Cardiac muscle cell (in vitro differentiated cells and primary cell): ENCODE results near the gene EIF2B1. TPM values are rescaled to one million over a fixed set of nuclear protein-coding genes. Genes with fewer than 3 reads are reported as not detected.

Experiments used
- DNase-seq, 2 donors: peaks; one replicate each; pipeline versions ENCODE4 v3.0.0 to v3.0.0-alpha.2; 2010 to 2017; ENCODE audit warnings: low read depth in 1 of 2, low spot score in 1 of 2
- H3K27ac ChIP-seq: fragments of 200-600 bp; sonication (generic); 2 replicates; pipeline ENCODE4 v1.5.1; 2016
- H3K27me3 ChIP-seq: fragments of 200-600 bp; sonication (generic); 2 replicates; pipeline ENCODE4 v1.6.0; 2016; ENCODE audit warnings: control low read depth
- H3K36me3 ChIP-seq: fragments of 200-600 bp; sonication (generic); 2 replicates; pipeline ENCODE4 v1.5.1; 2016; ENCODE audit warnings: control low read depth
- H3K4me1 ChIP-seq: fragments of 200-600 bp; sonication (generic); 2 replicates; pipeline ENCODE4 v1.8.1; 2017; ENCODE audit warnings: low read depth, mild to moderate bottlenecking, mixed run types
- H3K4me3 ChIP-seq: fragments of 200-600 bp; sonication (generic); 2 replicates; pipeline ENCODE4 v1.5.1; 2016; ENCODE audit warnings: mild to moderate bottlenecking
- H3K9me3 ChIP-seq: fragments of 200-600 bp; sonication (generic); 2 replicates; pipeline ENCODE4 v1.5.1; 2017; ENCODE audit warnings: low read depth, mild to moderate bottlenecking, control low read depth
- CTCF ChIP-seq: IDR thresholded peaks from 2 replicates; pipeline ENCODE4 v1.5.1; 2012; ENCODE audit warnings: low read depth, mild to moderate bottlenecking, low read length
- polyA plus RNA-seq: library from polyadenylated mRNA; unstranded; fragments of >200 nt; fragmentation: Nextera tagmentation; extraction: Ambion mirVana; gene quantifications from 2 replicates; pipeline ENCODE4 v1.2.1, GENCODE V29; 2016
- total RNA-seq: library from RNA; depleted of rRNA; stranded (reverse); fragments of >200 nt; gene quantifications from 2 replicates; pipeline ENCODE4 v1.2.3, GENCODE V29; 2016

EIF2B1 gene
- total and polyA plus RNA-seq, 2 experiments from 2014 or later = 48.5 to 129 TPM

- no peaks in the 10 kb centered on the region for H3K4me1 ChIP-seq
- no peak overlapping the region for H3K4me3 ChIP-seq
- H3K27me3 ChIP-seq = no peaks in the 10 kb centered on the region
- peaks cover 14% of the 10 kb centered on the region for H3K36me3 ChIP-seq
- H3K27ac ChIP-seq = no peak overlapping the region
- H3K9me3 ChIP-seq = no peaks in the 10 kb centered on the region
- DNase-seq = no peak
- no peak for TF ChIP-seq CTCF
Observed at GRCh38 chr12:123643911-123644310, 10.4 kb upstream of the EIF2B1 start.

- H3K4me3 ChIP-seq = peak overlapping the region; percentile 79
- peaks cover 5% of the 10 kb centered on the region for H3K4me1 ChIP-seq
- no peak for TF ChIP-seq CTCF
- no peaks in the 10 kb centered on the region for H3K27me3 ChIP-seq
- peaks cover 19% of the 10 kb centered on the region for H3K36me3 ChIP-seq
- DNase-seq = no peak
- H3K27ac ChIP-seq = peak overlapping the region; percentile 88
- H3K9me3 ChIP-seq = no peaks in the 10 kb centered on the region
Observed at GRCh38 chr12:123634142-123634561, 666 bp upstream of the EIF2B1 start.

GRCh38 chr12:123621619-123622530 lies 11.6 kb downstream of the EIF2B1 start:
- peaks cover 65% of the 10 kb centered on the region for H3K36me3 ChIP-seq

GRCh38 chr12:123621101-123621500 lies 12.4 kb downstream of the EIF2B1 start:
- H3K36me3 ChIP-seq = peaks cover 64% of the 10 kb centered on the region
- no peak for DNase-seq
- no peak overlapping the region for H3K4me3 ChIP-seq
- no peaks in the 10 kb centered on the region for H3K27me3 ChIP-seq
- no peaks in the 10 kb centered on the region for H3K4me1 ChIP-seq
- H3K27ac ChIP-seq = no peak overlapping the region
- no peaks in the 10 kb centered on the region for H3K9me3 ChIP-seq
- TF ChIP-seq CTCF = no peak

More at GRCh38 chr12:123621619-123622530, 11.6 kb downstream of the EIF2B1 start:
- H3K9me3 ChIP-seq = no peaks in the 10 kb centered on the region
- no peaks in the 10 kb centered on the region for H3K4me1 ChIP-seq
- H3K27me3 ChIP-seq = no peaks in the 10 kb centered on the region
- no peak overlapping the region for H3K27ac ChIP-seq
- DNase-seq = no peak
- no peak for TF ChIP-seq CTCF
- no peak overlapping the region for H3K4me3 ChIP-seq

- H3K27me3 ChIP-seq = no peaks in the 10 kb centered on the region
- H3K4me3 ChIP-seq = no peak overlapping the region
- no peak overlapping the region for H3K27ac ChIP-seq
- peaks cover 73% of the 10 kb centered on the region for H3K36me3 ChIP-seq
- no peaks in the 10 kb centered on the region for H3K9me3 ChIP-seq
- TF ChIP-seq CTCF = no peak
- no peak for DNase-seq
- no peaks in the 10 kb centered on the region for H3K4me1 ChIP-seq
Observed at GRCh38 chr12:123617580-123617979, 15.9 kb downstream of the EIF2B1 start.
